Heart left ventricle (tissue), 16 donors: Measurements from ENCODE around the gene TMEM273. TPM values are rescaled to one million over a fixed set of nuclear protein-coding genes. Genes with fewer than 3 reads are reported as not detected.
A peak's percentile ranks its signal among the peaks of the same experiment; 100 is the strongest.

ENCODE experiments used
- ATAC-seq, 4 donors: fragments of 200-7000 bp; cut with Tn5 transposase; one replicate each; pipeline ENCODE4 v1.9.1; 2020 to 2022; ENCODE audit warnings: moderate library complexity in 4 of 4, mild to moderate bottlenecking in 3 of 4, moderate number of reproducible peaks in 1 of 4
- DNase-seq, 5 donors: peaks; one replicate each; pipeline ENCODE4 v3.0.0-alpha.2; 2020
- H3K27ac ChIP-seq, 12 donors: fragments of 200-600 bp; sonication (generic) in 4 of 12; one replicate each; pipeline versions ENCODE4 v1.5.0 to v1.8.0; 2016 to 2022; ENCODE audit warnings: mild to moderate bottlenecking in 2 of 12
- H3K27me3 ChIP-seq, 9 donors: fragments of 200-600 bp; sonication (generic) in 2 of 9; one replicate each; pipeline versions ENCODE4 v1.5.1 to v1.8.0; 2016 to 2022; ENCODE audit warnings: mild to moderate bottlenecking in 3 of 9
- H3K36me3 ChIP-seq, 9 donors: fragments of 200-600 bp; sonication (generic) in 2 of 9; one replicate each; pipeline versions ENCODE4 v1.5.0 to v1.8.0; 2018 to 2022; ENCODE audit warnings: mild to moderate bottlenecking in 2 of 9
- H3K4me1 ChIP-seq, 12 donors: fragments of 200-600 bp; sonication (generic) in 4 of 12; one replicate each; pipeline versions ENCODE4 v1.5.0 to v1.8.0; 2016 to 2022; ENCODE audit warnings: mild to moderate bottlenecking in 3 of 12
- H3K4me3 ChIP-seq, 12 donors: fragments of 200-600 bp; sonication (generic) in 4 of 12; one replicate each; pipeline versions ENCODE4 v1.5.0 to v1.8.0; 2017 to 2022; ENCODE audit warnings: mild to moderate bottlenecking in 9 of 12, moderate library complexity in 4 of 12
- H3K9me3 ChIP-seq, 12 donors: fragments of 200-600 bp; sonication (generic) in 4 of 12; one replicate each; pipeline versions ENCODE4 v1.5.0 to v1.8.0; 2016 to 2022; ENCODE audit warnings: mild to moderate bottlenecking in 1 of 12
- CTCF ChIP-seq, 12 donors: fragments of 200-600 bp; sonication (generic) in 4 of 12; IDR thresholded peaks; one replicate each; pipeline versions ENCODE4 v1.5.0 to v1.8.0; 2018 to 2022; ENCODE audit warnings: antibody characterized with exemption in 12 of 12, mild to moderate bottlenecking in 5 of 12
- POLR2A ChIP-seq, 2 donors: fragments of 450-650 bp; IDR thresholded peaks; one replicate each; pipeline ENCODE4 v1.6.1; 2017; ENCODE audit warnings: antibody characterized with exemption in 2 of 2, mild to moderate bottlenecking in 2 of 2, moderate library complexity in 2 of 2
- WGBS, 4 donors: extraction: QIAGEN DNeasy Blood & Tissue Kit in 2 of 4; methylation state at CpG; one replicate each; pipeline versions ENCODE4 v1.1.5 to v1.1.7; 2013 to 2018; 5-methylcytosine and 5-hydroxymethylcytosine counted together
- intact Hi-C, 10 donors: fragments of 100-400 bp; cut with DNase I; formaldehyde crosslinking; loops; one replicate each; pipeline versions ENCODE4 v1.11.1 to v1.14.2; 2022
- polyA plus RNA-seq, 2 donors: library from polyadenylated mRNA; stranded (reverse); fragments of 200-250 nt; gene quantifications; one replicate each; pipeline ENCODE4 v1.2.3, GENCODE V29; 2013
- total RNA-seq, 9 donors: library from RNA; depleted of rRNA in 2 of 9; stranded (reverse); fragments of >200 nt in 2 of 9; fragmentation: NEBNext Ultra II Directional in 3 of 9; extraction: Animal tissue kit (Norgen Biotek cat#: 25700) in 3 of 9; gene quantifications; one replicate each; pipeline versions ENCODE4 v1.1.0 to v1.2.4, GENCODE V29; 2016 to 2023
- donor health status: ischemic (EF 13 %, LVEDD 7.1; RV severe dilation, severe dysfunction).
- donor health status: healthy with polysubstance abuse.
- donor health status: DM: no; HTN: yes; CAD: no.
- donor health status: DM: no; HTN: no; CAD: no.
- donor health status: ischemic (EF 25% LVEDD 6.9; RV normal size, moderate dysfunction).
- donor health status: ischemic (EF 25% LVEDD 5.7; RV mildly dilated, moderate dysfunction).
- donor health status: healthy.
- donor health status: DM: yes; HTN: yes; CAD: no.
- donor health status: ischemic (EF 35%, LVEDD 5.7; RV mildly dilated, moderate dysfunction).
- donor health status: nonischemic (EF 11% LVEDD 7.7; RV severe dilation, severe dysfunction).
- donor health status: DM: yes; HTN: yes; CAD: no.
- donor health status: PGD.
- donor health status: ischemic (EF 29% LVEDD 5.4; RV normal size, mild dysfunction).
- donor health status: nonischemic (EF 23%, LVEDD 6.1; RV moderate dilation, normal function).

Gene TMEM273
- total and polyA plus RNA-seq, 11 donors, result 7.9 to 38.7 (median 16.9) TPM

GRCh38 chr10:49182776-49183175, 5.4 kb downstream of the TMEM273 start:
- H3K36me3 ChIP-seq, result no peaks in the 10 kb centered on the region
- no peak overlapping the region for H3K4me3 ChIP-seq
- H3K27me3 ChIP-seq, result no peaks in the 10 kb centered on the region
- H3K9me3 ChIP-seq, result no peaks in the 10 kb centered on the region
- 85 to 92% (median 89%) methylated on average over 4 of the region's 4 CpGs for WGBS, 4 donors
- TF ChIP-seq CTCF (IDR thresholded peaks at IDR 0.05), result no peak
- TF ChIP-seq POLR2A (IDR thresholded peaks at IDR 0.05), result no peak
- intact Hi-C loops, result loop anchor here in 1 of 10 donors (10.0 kb wide), 1 partner anchor 62 kb away; no protein-coding TSS in a partner anchor
- ATAC-seq, result no peak
- DNase-seq, result no peak
- peak overlapping the region in 1 of 12 donors; percentile 7 for H3K27ac ChIP-seq
- H3K4me1 ChIP-seq, result peaks cover 0 to 91% (median 31%) of the 10 kb centered on the region in 12 donors

DNA sequence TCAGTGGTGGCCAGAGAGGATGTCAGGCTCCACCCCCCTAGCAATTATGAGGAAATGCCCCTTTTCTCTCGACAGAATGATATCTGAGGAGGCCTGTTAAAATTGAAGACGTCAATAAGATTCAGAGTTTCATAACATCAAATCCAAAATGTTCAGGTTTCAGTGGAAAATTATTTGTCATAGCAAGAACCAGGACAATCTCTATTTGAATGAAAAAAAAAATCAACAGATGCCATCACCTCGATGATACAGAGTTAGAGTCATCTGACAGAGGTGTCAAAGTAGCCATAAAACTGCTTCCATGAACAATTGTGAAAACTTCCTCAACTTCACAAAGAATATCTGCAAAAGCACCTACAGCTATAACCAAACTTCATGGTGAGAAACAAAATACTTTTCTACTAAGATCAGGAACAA, 7.7 kb downstream of the TMEM273 start:
- DNase-seq (no peak), ATAC-seq (no peak)
- Histone ChIP-seq H3K4me3 (no peak overlapping the region), H3K36me3 (no peaks in the 10 kb centered on the region), H3K9me3 (no peaks in the 10 kb centered on the region), H3K4me1 (peaks cover 0 to 94% (median 38%) of the 10 kb centered on the region in 12 donors), H3K27me3 (no peaks in the 10 kb centered on the region), H3K27ac (no peak overlapping the region)
- intact Hi-C loops, result loop anchor here in 1 of 10 donors (10.0 kb wide), 1 partner anchor 64 kb away; no protein-coding TSS in a partner anchor
- no peak for TF ChIP-seq CTCF (IDR thresholded peaks at IDR 0.05)
- no peak for TF ChIP-seq POLR2A (IDR thresholded peaks at IDR 0.05)
- WGBS, 4 donors, result 37 to 63% (median 42%) methylated on average over 3 of the region's 3 CpGs

GRCh38 chr10:49179699-49180443, 8.3 kb downstream of the TMEM273 start:
- TF ChIP-seq CTCF (IDR thresholded peaks at IDR 0.05) (no peak), POLR2A (IDR thresholded peaks at IDR 0.05) (no peak)
- 71 to 81% (median 79%) methylated on average over 7 to 10 of the region's 10 CpGs for WGBS, 4 donors

More at GRCh38 chr10:49179699-49180443, 8.3 kb downstream of the TMEM273 start:
- no peak for DNase-seq
- intact Hi-C loops, result loop anchor here in 3 of 10 donors (10.0 kb wide), 3 partner anchors 65 to 335 kb away; partner anchors contain the start of gene VSTM4 (in 1 of the 3)
- ATAC-seq, result no peak
- peaks cover 0 to 94% (median 42%) of the 10 kb centered on the region in 12 donors for H3K4me1 ChIP-seq
- peak overlapping the region in 2 of 12 donors; percentile 9 to 10 for H3K27ac ChIP-seq
- no peaks in the 10 kb centered on the region for H3K9me3 ChIP-seq
- H3K36me3 ChIP-seq, result no peaks in the 10 kb centered on the region
- H3K27me3 ChIP-seq, result no peaks in the 10 kb centered on the region
- no peak overlapping the region for H3K4me3 ChIP-seq
